Spleen (tissue), 11 donors: ENCODE results near the gene NADK. TPM values are rescaled to one million over a fixed set of nuclear protein-coding genes. Genes with fewer than 3 reads are reported as not detected.

Experiments used
- DNase-seq: peaks from one replicate; pipeline ENCODE4 v3.0.0-alpha.2; 2020
- H3K27ac ChIP-seq, 8 donors: fragments of 200-600 bp; sonication (generic) in 7 of 8; 1 replicate in 4 of 8; 2 replicates in 4 of 8; pipeline versions ENCODE4 v1.5.0 to v1.8.0; 2016 to 2021; ENCODE audit warnings: inconsistent platforms in 4 of 8, mild to moderate bottlenecking in 4 of 8, moderate library complexity in 1 of 8
- H3K27me3 ChIP-seq, 7 donors: fragments of 200-600 bp; sonication (generic) in 6 of 7; replicated peaks in 1 of 7; 1 replicate in 4 of 7; 2 replicates in 3 of 7; pipeline versions ENCODE4 v1.5.0 to v1.8.0; 2016 to 2021; ENCODE audit warnings: inconsistent platforms in 3 of 7, mild to moderate bottlenecking in 1 of 7
- H3K36me3 ChIP-seq, 6 donors: fragments of 200-600 bp; sonication (generic) in 5 of 6; 1 replicate in 4 of 6; 2 replicates in 2 of 6; pipeline versions ENCODE4 v1.5.0 to v1.8.0; 2016 to 2021; ENCODE audit warnings: inconsistent platforms in 2 of 6
- H3K4me1 ChIP-seq, 6 donors: fragments of 200-600 bp; sonication (generic) in 5 of 6; 1 replicate in 3 of 6; 2 replicates in 3 of 6; pipeline versions ENCODE4 v1.5.0 to v1.8.0; 2016 to 2021; ENCODE audit warnings: inconsistent platforms in 3 of 6
- H3K4me3 ChIP-seq, 8 donors: fragments of 200-600 bp; sonication (generic) in 7 of 8; 1 replicate in 4 of 8; 2 replicates in 4 of 8; pipeline versions ENCODE4 v1.5.0 to v1.8.0; 2016 to 2021; ENCODE audit warnings: inconsistent platforms in 4 of 8, mild to moderate bottlenecking in 4 of 8, moderate library complexity in 2 of 8
- H3K9me3 ChIP-seq, 8 donors: fragments of 200-600 bp; sonication (generic) in 7 of 8; 1 replicate in 4 of 8; 2 replicates in 4 of 8; pipeline versions ENCODE4 v1.5.0 to v1.8.0; 2016 to 2021; ENCODE audit warnings: inconsistent platforms in 4 of 8
- CTCF ChIP-seq, 11 experiments: fragments of 200-600 bp in 7 of 11; fragments of 450-650 bp in 4 of 11; sonication (generic) in 4 of 11; IDR thresholded peaks in 8 of 11; conservative IDR thresholded peaks in 3 of 11; 1 replicate in 7 of 11; 2 replicates in 4 of 11; pipeline versions ENCODE4 v1.4.0 to v1.8.0; 2016 to 2021; ENCODE audit warnings: antibody characterized with exemption in 11 of 11, inconsistent platforms in 4 of 11, mild to moderate bottlenecking in 1 of 11
- POLR2A ChIP-seq, 3 donors: fragments of 450-650 bp; IDR thresholded peaks; one replicate each; pipeline ENCODE4 v1.5.1; 2017; ENCODE audit warnings: antibody characterized with exemption in 3 of 3, mild to moderate bottlenecking in 1 of 3
- POLR2AphosphoS5 ChIP-seq, 3 donors: sonication (generic); formaldehyde crosslinking; IDR thresholded peaks; one replicate each; pipeline ENCODE4 v1.5.1; 2017; ENCODE audit warnings: antibody characterized with exemption in 3 of 3
- WGBS, 5 donors: extraction: QIAGEN DNeasy Blood & Tissue Kit in 3 of 5; methylation state at CpG; one replicate each; pipeline versions ENCODE4 v1.1.5 to v1.1.7; 2013 to 2018; 5-methylcytosine and 5-hydroxymethylcytosine counted together
- intact Hi-C: fragments of 100-400 bp; cut with DNase I; formaldehyde crosslinking; loops from one replicate; pipeline ENCODE4 v1.15.0; 2023; ENCODE audit warnings: low total_unique reads
- polyA plus RNA-seq, 3 donors: library from polyadenylated mRNA; stranded (reverse); fragments of 200-250 nt; gene quantifications; one replicate each; pipeline ENCODE4 v1.2.1, GENCODE V29; 2013
- total RNA-seq, 7 donors: library from RNA; depleted of rRNA in 3 of 7; stranded (reverse); fragments of >200 nt in 3 of 7; fragmentation: NEBNext Ultra II Directional in 4 of 7; extraction: Animal tissue kit (Norgen Biotek cat#: 25700) in 4 of 7; gene quantifications; one replicate each; pipeline versions ENCODE4 v1.1.0 to v1.2.1, GENCODE V29; 2016 to 2021
- donor health status: healthy with polysubstance abuse.
- donor health status: DM: no; HTN: no; CAD: no; lungs with moderate emphysema.
- donor health status: DM: no; HTN: no; CAD: no.
- donor health status: Bipolar disorder and iron deficiency.
- donor health status: healthy.
- donor health status: DM: no; HTN: no; CAD: no.
- donor health status: DM: yes; HTN: yes; CAD: no.

NADK gene
- total and polyA plus RNA-seq, 10 donors: 62.6 to 271 (median 179) TPM

- Histone ChIP-seq H3K27me3 (no peaks in the 10 kb centered on the region), H3K36me3 (peaks cover 3 to 83% (median 75%) of the 10 kb centered on the region in 6 donors), H3K9me3 (no peaks in the 10 kb centered on the region), H3K27ac (peak overlapping the region in 5 of 8 donors; percentile 51 to 73 (median 69)), H3K4me3 (no peak overlapping the region), H3K4me1 (peaks cover 16 to 73% (median 28%) of the 10 kb centered on the region in 6 donors)
- TF ChIP-seq CTCF (IDR thresholded peaks at IDR 0.05 in 8 of 11, conservative IDR thresholded peaks at IDR 0.05 in 3 of 11) (no peak), POLR2A (IDR thresholded peaks at IDR 0.05) (no peak), POLR2AphosphoS5 (IDR thresholded peaks at IDR 0.05) (peak in 1 of 3 donors; percentile 43)
- WGBS, 5 donors: 90 to 94% (median 93%) methylated on average over 18 to 20 of the region's 20 CpGs
- intact Hi-C loops: loop anchor here (10.0 kb wide), 1 partner anchor 108 kb away; the partner anchor contains the start of gene GNB1
- no peak for DNase-seq
Observed at GRCh38 chr1:1786836-1787605, 8.8 kb upstream of the NADK start.

- peaks cover 3 to 69% (median 61%) of the 10 kb centered on the region in 6 donors for H3K36me3 ChIP-seq
- WGBS, 5 donors: 89 to 94% (median 90%) methylated on average over 10 of the region's 10 CpGs
- peaks cover 30 to 87% (median 41%) of the 10 kb centered on the region in 6 donors for H3K4me1 ChIP-seq
- no peak for DNase-seq
- TF ChIP-seq CTCF (IDR thresholded peaks at IDR 0.05 in 8 of 11, conservative IDR thresholded peaks at IDR 0.05 in 3 of 11): no peak
- TF ChIP-seq POLR2A (IDR thresholded peaks at IDR 0.05): no peak
- no peak for TF ChIP-seq POLR2AphosphoS5 (IDR thresholded peaks at IDR 0.05)
- H3K27ac ChIP-seq: no peak overlapping the region
- intact Hi-C loops: loop anchor here (10.0 kb wide), 1 partner anchor 109 kb away; the partner anchor contains the start of gene GNB1
- H3K4me3 ChIP-seq: no peak overlapping the region
- H3K27me3 ChIP-seq: no peaks in the 10 kb centered on the region
- no peaks in the 10 kb centered on the region for H3K9me3 ChIP-seq
Observed at GRCh38 chr1:1785666-1786065, 7.4 kb upstream of the NADK start.

GRCh38 chr1:1784933-1785332 lies 6.7 kb upstream of the NADK start:
- Histone ChIP-seq H3K4me1 (peaks cover 37 to 88% (median 49%) of the 10 kb centered on the region in 6 donors), H3K36me3 (peaks cover 3 to 62% (median 54%) of the 10 kb centered on the region in 6 donors), H3K27ac (peak overlapping the region in 2 of 8 donors; percentile 30 to 45), H3K27me3 (no peaks in the 10 kb centered on the region), H3K4me3 (no peak overlapping the region), H3K9me3 (no peaks in the 10 kb centered on the region)
- WGBS, 5 donors: 91 to 97% (median 95%) methylated on average over 8 to 13 of the region's 13 CpGs
- peak; percentile 78 for DNase-seq
- intact Hi-C loops: loop anchor here (10.0 kb wide), 1 partner anchor 110 kb away; the partner anchor contains the start of gene GNB1
- TF ChIP-seq POLR2AphosphoS5 (IDR thresholded peaks at IDR 0.05): peak; percentile 18 to 65 (median 38)
- no peak for TF ChIP-seq POLR2A (IDR thresholded peaks at IDR 0.05)
- no peak for TF ChIP-seq CTCF (IDR thresholded peaks at IDR 0.05 in 8 of 11, conservative IDR thresholded peaks at IDR 0.05 in 3 of 11)

GRCh38 chr1:1783320-1783719 lies 5.0 kb upstream of the NADK start:
- no peak for DNase-seq
- TF ChIP-seq POLR2AphosphoS5 (IDR thresholded peaks at IDR 0.05) (no peak), POLR2A (IDR thresholded peaks at IDR 0.05) (no peak), CTCF (IDR thresholded peaks at IDR 0.05 in 8 of 11, conservative IDR thresholded peaks at IDR 0.05 in 3 of 11) (no peak)
- Histone ChIP-seq H3K4me1 (peaks cover 48 to 88% (median 56%) of the 10 kb centered on the region in 6 donors), H3K4me3 (peak overlapping the region in 3 of 8 donors; percentile 25 to 97 (median 29)), H3K27ac (peak overlapping the region; percentile 90 to 99 (median 95)), H3K9me3 (no peaks in the 10 kb centered on the region), H3K27me3 (no peaks in the 10 kb centered on the region), H3K36me3 (peaks cover 3 to 46% (median 38%) of the 10 kb centered on the region in 6 donors)
- WGBS, 5 donors: 68 to 84% (median 80%) methylated on average over 6 to 8 of the region's 8 CpGs
- intact Hi-C loops: loop anchor here (10.0 kb wide), 1 partner anchor 111 kb away; the partner anchor contains the start of gene GNB1
